ENCODE measurements around the gene PLEKHN1. TPM values are rescaled to one million over a fixed set of nuclear protein-coding genes. Genes with fewer than 3 reads are reported as not detected.

Gene PLEKHN1
- 4.4 and 6.2 TPM in 2 replicates for total RNA-seq

GRCh38 chr1:966135-966703, at the start of gene PLEKHN1:
Gene PLEKHN1, plus strand, starts transcription at chr1:966482. Its CDS starts 50 bp downstream, at chr1:966532.

GRCh38 chr1:923131-923990, 42.9 kb upstream of the PLEKHN1 start, which contains the start of gene SAMD11:
Gene SAMD11, plus strand, starts transcription at chr1:923923. Its CDS starts 509 bp downstream, at chr1:924432.

GRCh38 chr1:958823-959730, 7.2 kb upstream of the PLEKHN1 start, which contains the start of gene NOC2L:
Gene NOC2L, minus strand, starts transcription at chr1:959256. Its CDS starts 16 bp downstream, at chr1:959240.

GRCh38 chr1:960363-961131, 5.7 kb upstream of the PLEKHN1 start, which contains the start of gene KLHL17:
Gene KLHL17, plus strand, starts transcription at chr1:960584. Its CDS starts 110 bp downstream, at chr1:960694.

GRCh38 chr1:981955-982558, 15.8 kb downstream of the PLEKHN1 start, which contains the start of gene PERM1:
Gene PERM1, minus strand, starts transcription at chr1:982093. Its CDS starts 1,064 bp downstream, at chr1:981029.

GRCh38 chr1:999725-1000356, 33.6 kb downstream of the PLEKHN1 start, which contains the start of gene HES4:
Gene HES4, minus strand, starts transcription at chr1:1000097. Its CDS starts 124 bp downstream, at chr1:999973.

GRCh38 chr1:1013105-1013921, 47.0 kb downstream of the PLEKHN1 start, which contains the start of gene ISG15:
Gene ISG15, plus strand, starts transcription at chr1:1013497. Its CDS starts 77 bp downstream, at chr1:1013574.

GRCh38 chr1:1020000-1020404, 53.7 kb downstream of the PLEKHN1 start, which contains the start of gene AGRN:
Gene AGRN, plus strand, starts transcription at chr1:1020120. Its CDS starts 53 bp downstream, at chr1:1020173.

Other genes with a start within 250 kb of the PLEKHN1 start
- gene SAMD11, start 42.6 kb upstream of the PLEKHN1 start, total RNA-seq = under 0.01 TPM in 2 replicates
- gene NOC2L, start 7.2 kb upstream of the PLEKHN1 start, total RNA-seq = 110 and 135 TPM in 2 replicates
- gene KLHL17, start 5.9 kb upstream of the PLEKHN1 start, total RNA-seq = 3.1 and 7.7 TPM in 2 replicates
- 0.07 TPM in 1 of 2 replicates, not detected in the other for gene PERM1, start 15.6 kb downstream of the PLEKHN1 start, total RNA-seq
- gene HES4, start 33.6 kb downstream of the PLEKHN1 start, total RNA-seq = 34.5 and 46.5 TPM in 2 replicates
- gene ISG15, start 47.0 kb downstream of the PLEKHN1 start, total RNA-seq = 25.1 and 119 TPM in 2 replicates
- 157 and 485 TPM in 2 replicates for gene AGRN, start 53.6 kb downstream of the PLEKHN1 start, total RNA-seq
- 2.6 and 14.7 TPM in 2 replicates for gene RNF223, start 107.8 kb downstream of the PLEKHN1 start, total RNA-seq
- 6.5 and 9.3 TPM in 2 replicates for gene C1orf159, start 149.6 kb downstream of the PLEKHN1 start, total RNA-seq
- 0.28 TPM in 1 of 2 replicates, not detected in the other for gene TTLL10, start 207.4 kb downstream of the PLEKHN1 start, total RNA-seq
- 0.34 and 1.5 TPM in 2 replicates for gene TNFRSF18, start 240.1 kb downstream of the PLEKHN1 start, total RNA-seq
- 0.14 TPM in 1 of 2 replicates, not detected in the other for gene TNFRSF4, start 247.7 kb downstream of the PLEKHN1 start, total RNA-seq